Kidney epithelial cell (primary cell): ENCODE results near the gene COL4A4. TPM values are rescaled to one million over a fixed set of nuclear protein-coding genes. Genes with fewer than 3 reads are reported as not detected.

Experiments used
- DNase-seq: peaks from one replicate; pipeline ENCODE4 v3.0.0-alpha.2; 2010; ENCODE audit warnings: low read depth
- H3K27me3 ChIP-seq: 2 replicates; pipeline ENCODE4 v1.6.0; 2011; ENCODE audit warnings: low read length; ENCODE audit not compliant: control insufficient read depth, insufficient read depth
- H3K36me3 ChIP-seq: 2 replicates; pipeline ENCODE4 v1.5.1; 2011; ENCODE audit warnings: low read length; ENCODE audit not compliant: control insufficient read depth, insufficient read depth
- H3K4me3 ChIP-seq: 2 replicates; pipeline ENCODE4 v1.5.1; 2011; ENCODE audit warnings: low read depth, mild to moderate bottlenecking, control low read depth, low read length
- total RNA-seq: library from RNA; depleted of rRNA; stranded (reverse); fragments of >200 nt; gene quantifications from 2 replicates; pipeline ENCODE4 v1.2.3, GENCODE V29; 2015
- TF ChIP-seq, protein P1 (sequence below): IDR thresholded peaks from 2 replicates; pipeline ENCODE4 v1.5.1; 2011; ENCODE audit warnings: mild to moderate bottlenecking, moderate library complexity, low read length, control low read depth, inconsistent platforms; ENCODE audit not compliant: insufficient read depth, poor library complexity, severe bottlenecking

Gene COL4A4
- total RNA-seq, 1 donor from 2014 or later: 3.4 TPM

DNA sequence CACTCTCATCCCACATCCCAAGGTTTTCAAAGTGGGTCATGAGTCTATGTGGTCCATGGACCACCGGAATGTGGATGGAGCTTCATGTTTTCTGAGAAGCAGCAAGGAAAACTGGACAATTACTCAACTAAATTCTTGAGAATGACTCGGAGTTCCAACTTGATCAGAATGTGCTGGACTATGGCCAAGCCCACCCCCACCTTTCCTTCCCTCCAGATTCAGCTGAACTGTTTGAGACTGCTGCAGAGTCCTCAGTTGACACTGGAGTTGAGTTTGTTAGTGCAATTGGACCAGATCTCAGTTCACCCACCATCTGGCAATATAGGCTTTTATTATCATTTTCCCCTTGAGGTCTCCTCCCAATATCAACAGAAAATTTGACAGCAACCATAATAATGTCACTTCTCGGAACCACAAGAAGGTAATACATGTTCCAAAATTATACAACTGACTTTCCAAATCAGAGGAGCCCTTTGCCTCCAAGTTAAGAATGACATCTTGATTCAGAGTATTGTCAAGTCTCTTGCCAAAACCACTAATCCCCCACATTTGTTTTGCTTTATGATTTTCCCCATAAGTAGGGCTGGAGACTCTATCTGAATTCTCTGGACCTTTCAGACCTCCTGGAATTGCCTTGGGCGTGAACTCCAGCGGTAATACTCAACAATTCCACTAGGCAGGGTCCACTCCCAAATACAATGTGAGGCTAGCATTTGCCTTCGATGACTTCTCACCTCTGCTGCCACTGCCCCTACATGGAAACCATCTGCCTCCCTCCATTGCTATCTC is 8.8 kb downstream of the COL4A4 start:
- no peaks in the 10 kb centered on the region for H3K36me3 ChIP-seq
- DNase-seq: peak; percentile 56
- H3K27me3 ChIP-seq: no peaks in the 10 kb centered on the region
- no peak overlapping the region for H3K4me3 ChIP-seq
- TF ChIP-seq, protein P1, sequence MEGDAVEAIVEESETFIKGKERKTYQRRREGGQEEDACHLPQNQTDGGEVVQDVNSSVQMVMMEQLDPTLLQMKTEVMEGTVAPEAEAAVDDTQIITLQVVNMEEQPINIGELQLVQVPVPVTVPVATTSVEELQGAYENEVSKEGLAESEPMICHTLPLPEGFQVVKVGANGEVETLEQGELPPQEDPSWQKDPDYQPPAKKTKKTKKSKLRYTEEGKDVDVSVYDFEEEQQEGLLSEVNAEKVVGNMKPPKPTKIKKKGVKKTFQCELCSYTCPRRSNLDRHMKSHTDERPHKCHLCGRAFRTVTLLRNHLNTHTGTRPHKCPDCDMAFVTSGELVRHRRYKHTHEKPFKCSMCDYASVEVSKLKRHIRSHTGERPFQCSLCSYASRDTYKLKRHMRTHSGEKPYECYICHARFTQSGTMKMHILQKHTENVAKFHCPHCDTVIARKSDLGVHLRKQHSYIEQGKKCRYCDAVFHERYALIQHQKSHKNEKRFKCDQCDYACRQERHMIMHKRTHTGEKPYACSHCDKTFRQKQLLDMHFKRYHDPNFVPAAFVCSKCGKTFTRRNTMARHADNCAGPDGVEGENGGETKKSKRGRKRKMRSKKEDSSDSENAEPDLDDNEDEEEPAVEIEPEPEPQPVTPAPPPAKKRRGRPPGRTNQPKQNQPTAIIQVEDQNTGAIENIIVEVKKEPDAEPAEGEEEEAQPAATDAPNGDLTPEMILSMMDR: no peak

DNA sequence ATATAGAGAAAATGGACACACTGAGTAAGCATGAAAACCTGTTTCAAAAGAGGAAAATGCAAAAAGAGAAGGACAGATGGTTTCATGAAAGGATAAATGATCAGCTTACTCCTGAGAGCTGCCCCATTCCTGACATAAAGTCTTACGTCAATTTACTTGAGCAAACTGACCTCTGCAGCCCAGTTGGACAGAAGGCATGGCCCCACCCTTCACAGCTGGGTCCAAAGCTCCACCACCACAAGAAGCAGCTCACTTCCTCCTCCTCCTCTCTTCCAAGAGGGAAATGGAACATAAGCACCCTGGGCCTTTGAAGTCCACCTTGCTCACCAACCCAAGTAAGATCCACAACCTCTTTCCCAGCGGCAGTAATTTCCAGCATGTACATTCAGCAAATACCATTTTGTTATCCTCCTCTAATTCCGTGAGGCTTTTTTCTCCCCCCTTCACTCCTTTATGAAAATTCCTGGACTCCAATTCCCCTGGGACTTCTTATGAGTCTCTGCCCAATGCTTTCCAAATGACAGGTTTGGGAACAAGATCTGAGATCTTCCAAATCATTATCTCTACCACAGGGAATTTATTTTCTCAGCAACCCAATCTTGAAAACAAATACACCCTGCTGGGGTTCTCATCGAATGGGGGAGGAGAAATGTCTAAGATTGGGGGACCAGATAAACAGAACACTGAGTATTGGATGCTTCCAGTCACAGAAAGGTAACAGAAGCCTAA is 10.1 kb downstream of the COL4A4 start:
- DNase-seq: no peak
- TF ChIP-seq, protein P1: no peak
- Histone ChIP-seq H3K27me3 (no peaks in the 10 kb centered on the region), H3K4me3 (no peak overlapping the region), H3K36me3 (no peaks in the 10 kb centered on the region)

DNA sequence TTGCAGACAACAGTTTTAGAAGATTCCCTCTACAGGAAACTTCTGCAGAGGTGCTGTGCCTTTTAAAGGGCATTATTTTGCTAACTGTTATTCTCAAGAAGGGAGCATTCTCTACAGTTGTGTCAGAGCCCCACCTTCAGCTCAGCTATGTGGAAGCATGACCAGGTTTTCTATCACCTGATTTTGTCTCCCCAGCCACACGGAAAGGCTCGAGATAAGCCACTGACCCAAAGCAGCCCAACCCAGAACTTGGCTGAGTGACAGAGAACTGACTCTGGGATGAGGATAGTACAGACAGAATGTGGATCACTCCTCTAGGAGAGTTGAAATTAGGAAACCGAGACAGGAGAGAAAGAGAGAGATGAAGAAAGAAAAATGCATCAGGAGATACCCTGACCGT is 10.7 kb downstream of the COL4A4 start:
- DNase-seq: no peak
- Histone ChIP-seq H3K4me3 (no peak overlapping the region), H3K27me3 (no peaks in the 10 kb centered on the region), H3K36me3 (no peaks in the 10 kb centered on the region)
- TF ChIP-seq, protein P1: no peak

DNA sequence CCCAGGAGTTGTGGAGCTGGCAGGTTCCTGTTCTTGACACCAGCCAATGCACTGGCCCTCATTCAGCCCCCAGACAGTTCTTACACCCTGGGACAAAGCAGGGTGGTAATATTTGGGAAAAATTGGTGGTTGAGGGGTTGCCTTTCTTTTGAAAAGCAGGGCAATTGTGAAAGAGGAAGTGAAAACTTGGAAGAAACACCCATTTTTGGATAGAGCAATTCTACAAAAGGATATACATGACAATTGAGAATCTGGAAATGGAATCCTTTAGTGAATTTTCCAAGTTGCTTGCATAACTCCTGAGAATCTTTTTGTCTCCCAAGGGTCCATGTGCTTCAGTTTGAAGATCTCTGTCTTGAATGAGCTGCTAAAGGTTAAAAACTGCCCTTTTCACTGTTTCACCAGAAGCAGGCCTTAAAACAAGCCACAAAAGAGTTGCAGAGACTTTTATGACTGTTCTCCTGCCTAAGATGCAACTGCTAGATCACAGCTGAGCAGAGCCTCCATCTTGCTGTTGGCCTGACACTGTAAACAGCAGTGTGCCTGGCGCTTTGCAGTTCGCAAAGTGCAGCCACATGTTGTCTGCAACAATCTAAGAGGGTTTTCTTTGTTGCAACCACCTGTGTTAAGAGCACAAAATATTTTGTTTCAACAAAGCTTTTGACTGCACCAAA is 11.8 kb downstream of the COL4A4 start:
- no peak for DNase-seq
- TF ChIP-seq, protein P1: no peak
- Histone ChIP-seq H3K36me3 (no peaks in the 10 kb centered on the region), H3K27me3 (no peaks in the 10 kb centered on the region), H3K4me3 (no peak overlapping the region)

DNA sequence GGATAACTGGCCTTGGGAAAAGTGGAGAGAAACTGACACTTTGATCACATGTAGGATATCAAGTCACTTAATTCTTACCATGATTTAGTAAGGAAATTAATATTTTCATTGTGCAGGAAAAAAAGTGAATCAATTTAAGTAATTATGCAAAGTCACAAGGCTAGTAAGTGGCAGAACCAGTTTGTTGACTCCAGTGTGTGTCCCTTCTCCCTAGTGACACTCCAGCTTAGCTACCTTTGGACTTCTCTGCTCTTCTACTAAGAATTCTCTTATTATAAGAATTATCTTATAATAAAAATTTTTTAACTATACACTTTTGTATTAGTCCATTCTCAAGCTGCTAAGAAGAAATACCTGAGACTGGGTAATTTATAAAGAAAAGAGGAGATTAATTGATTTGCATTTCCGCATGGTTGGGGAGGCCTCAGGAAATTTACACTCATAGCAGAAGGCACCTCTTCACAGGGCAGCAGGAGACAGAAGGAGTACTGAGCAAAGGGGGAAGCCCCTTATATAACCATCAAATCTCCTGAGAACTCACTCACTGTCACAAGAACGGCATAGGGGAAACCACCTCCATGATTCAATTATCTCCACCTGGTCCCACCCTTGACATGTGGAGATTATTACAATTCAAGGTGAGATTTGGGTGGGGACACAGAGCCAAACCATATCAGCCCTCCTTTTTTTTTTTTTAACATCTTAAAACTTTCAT is 13.6 kb downstream of the COL4A4 start:
- no peak for DNase-seq
- TF ChIP-seq, protein P1: no peak
- H3K36me3 ChIP-seq: no peaks in the 10 kb centered on the region

More for the DNA sequence above, 13.6 kb downstream of the COL4A4 start:
- H3K4me3 ChIP-seq: no peak overlapping the region
- no peaks in the 10 kb centered on the region for H3K27me3 ChIP-seq
